ENCODE measurements around the gene ATP8A1.
A peak's percentile ranks its signal among the peaks of the same experiment; 100 is the strongest.
"Not testable (repeated sequence)": the region's sequence is repeated elsewhere in the genome, so short reads cannot be mapped to it uniquely, and the experiment has no call there.

Gene ATP8A1

DNA sequence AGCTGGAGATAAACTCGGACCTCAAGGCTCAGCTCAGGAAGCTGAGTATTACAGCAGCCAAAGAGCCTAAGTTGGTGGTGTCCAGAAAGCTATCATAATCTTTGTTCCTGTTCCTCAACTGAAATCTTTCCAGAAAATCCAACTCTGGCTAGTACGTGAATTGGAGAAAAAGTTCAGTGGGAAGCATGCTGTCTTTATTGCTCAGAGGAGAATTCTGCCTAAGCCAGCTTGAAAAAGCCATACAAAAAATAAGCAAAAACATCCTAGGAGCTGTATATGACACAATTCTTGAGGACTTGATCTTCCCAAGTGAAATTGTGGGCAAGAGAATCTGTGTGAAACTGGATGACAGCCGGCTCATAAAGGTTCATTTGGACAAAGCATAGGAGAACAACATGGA lies 185.0 kb downstream of the ATP8A1 start:
- Mint-ChIP-seq H3K27me3 (no peaks in the 10 kb centered on the region), H3K36me3 (peaks cover 63% of the 10 kb centered on the region), H3K9me3 (no peaks in the 10 kb centered on the region), H3K27ac (no peak overlapping the region), H3K4me3 (no peak overlapping the region), H3K4me1 (no peaks in the 10 kb centered on the region)
- ATAC-seq: no peak

DNA sequence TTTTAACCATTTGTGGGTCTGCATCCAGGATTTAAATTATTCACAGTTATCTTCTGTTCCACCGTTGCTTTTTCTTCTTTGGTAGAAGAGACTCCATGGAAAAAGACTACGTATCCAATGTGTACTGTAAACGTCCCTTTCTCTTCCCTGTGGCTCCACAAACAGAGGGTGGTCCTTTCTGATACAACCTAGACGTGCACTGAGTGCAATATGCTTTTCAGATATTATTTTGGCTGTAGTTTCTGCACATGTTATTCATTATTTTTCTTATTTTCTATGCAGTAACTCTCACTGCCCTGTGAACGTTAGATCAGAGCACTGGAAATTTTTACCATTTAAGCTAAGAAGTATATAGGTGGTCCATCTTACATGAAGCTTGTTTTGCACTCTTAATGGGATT lies 186.9 kb downstream of the ATP8A1 start:
- H3K27me3 Mint-ChIP-seq: no peaks in the 10 kb centered on the region
- no peak overlapping the region for H3K27ac Mint-ChIP-seq
- no peak for ATAC-seq
- H3K9me3 Mint-ChIP-seq: no peaks in the 10 kb centered on the region
- H3K4me3 Mint-ChIP-seq: no peak overlapping the region
- H3K4me1 Mint-ChIP-seq: no peaks in the 10 kb centered on the region
- H3K36me3 Mint-ChIP-seq: peaks cover 51% of the 10 kb centered on the region

DNA sequence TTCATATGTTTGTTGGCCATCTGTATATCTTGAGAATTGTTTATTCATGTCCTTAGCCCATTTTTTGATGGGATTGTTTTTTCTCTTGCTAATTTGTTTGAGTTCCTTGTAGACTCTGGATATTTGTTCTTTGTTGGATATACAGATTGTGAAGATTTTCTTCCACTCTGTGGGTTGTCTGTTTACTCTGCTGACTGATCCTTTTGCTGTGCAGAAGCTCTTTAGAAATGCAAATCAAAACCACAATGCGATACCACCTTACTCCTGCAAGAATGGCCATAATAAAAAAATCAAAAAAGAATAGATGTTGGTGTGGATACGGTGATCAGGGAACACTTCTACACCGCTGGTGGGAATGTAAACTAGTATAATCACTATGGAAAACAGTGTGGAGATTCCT lies 189.1 kb downstream of the ATP8A1 start:
- H3K4me1 Mint-ChIP-seq, H3K4me3 Mint-ChIP-seq, H3K27me3 Mint-ChIP-seq, H3K27ac Mint-ChIP-seq, ATAC-seq, H3K9me3 Mint-ChIP-seq: not testable (repeated sequence)
- H3K36me3 Mint-ChIP-seq: peaks cover 46% of the 10 kb centered on the region

DNA sequence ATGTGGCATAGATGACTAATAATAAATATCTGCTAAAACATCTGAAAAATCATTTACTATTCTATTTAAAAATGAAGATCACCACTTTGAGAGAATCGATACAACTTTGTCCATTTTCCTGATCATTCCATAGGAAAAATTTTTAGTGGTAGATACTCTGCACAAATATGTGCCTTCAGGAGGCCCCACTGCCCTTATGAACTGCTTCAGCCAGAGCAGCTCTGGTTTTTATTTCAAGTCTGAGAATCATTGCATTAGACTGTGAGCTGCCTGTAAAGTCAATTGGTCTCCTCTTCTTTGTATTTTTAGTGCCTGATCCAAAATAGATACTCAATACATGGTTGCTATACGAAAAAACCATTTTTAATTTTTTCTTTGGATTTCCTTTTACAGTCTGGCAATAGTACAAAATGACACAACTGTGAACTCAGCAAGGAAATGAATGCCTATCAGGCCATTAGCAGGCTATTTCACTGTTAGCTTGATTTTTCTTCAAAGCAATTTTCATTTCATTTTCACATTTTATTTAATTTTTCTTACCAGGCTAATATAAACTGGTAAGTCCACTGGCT lies 190.5 kb downstream of the ATP8A1 start:
- no peak overlapping the region for H3K4me3 Mint-ChIP-seq
- H3K9me3 Mint-ChIP-seq: peaks cover 6% of the 10 kb centered on the region
- ATAC-seq: no peak
- peaks cover 50% of the 10 kb centered on the region for H3K36me3 Mint-ChIP-seq
- H3K27me3 Mint-ChIP-seq: no peaks in the 10 kb centered on the region
- H3K27ac Mint-ChIP-seq: no peak overlapping the region
- H3K4me1 Mint-ChIP-seq: peaks cover 3% of the 10 kb centered on the region

DNA sequence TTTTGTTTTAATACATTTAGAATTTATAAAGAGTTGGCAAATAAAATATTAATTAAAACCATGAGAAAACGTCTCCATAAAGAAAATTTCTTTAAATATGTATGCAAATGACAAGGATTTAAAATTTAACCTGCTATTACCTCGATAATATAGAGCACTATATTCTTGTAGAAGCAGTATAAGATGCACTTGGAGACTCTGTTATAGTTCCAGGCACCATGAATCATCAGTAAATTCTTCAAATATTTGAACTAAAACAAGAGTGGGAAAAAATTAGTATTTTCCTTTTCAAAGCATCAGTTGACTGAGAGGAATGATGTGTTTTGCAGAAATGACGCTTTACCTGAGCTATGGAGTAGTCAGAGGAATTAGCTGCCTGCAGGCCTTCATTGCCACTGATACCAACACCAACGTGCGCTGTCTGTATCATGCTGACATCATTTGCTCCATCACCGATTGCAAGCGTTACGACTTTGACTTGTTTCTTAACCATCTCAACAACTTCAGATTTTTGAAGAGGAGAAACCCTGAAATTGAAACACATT lies 192.3 kb downstream of the ATP8A1 start:
- Mint-ChIP-seq H3K4me1 (peaks cover 5% of the 10 kb centered on the region), H3K9me3 (peaks cover 7% of the 10 kb centered on the region), H3K36me3 (peaks cover 61% of the 10 kb centered on the region), H3K27me3 (no peaks in the 10 kb centered on the region), H3K4me3 (no peak overlapping the region), H3K27ac (no peak overlapping the region)
- ATAC-seq: no peak

DNA sequence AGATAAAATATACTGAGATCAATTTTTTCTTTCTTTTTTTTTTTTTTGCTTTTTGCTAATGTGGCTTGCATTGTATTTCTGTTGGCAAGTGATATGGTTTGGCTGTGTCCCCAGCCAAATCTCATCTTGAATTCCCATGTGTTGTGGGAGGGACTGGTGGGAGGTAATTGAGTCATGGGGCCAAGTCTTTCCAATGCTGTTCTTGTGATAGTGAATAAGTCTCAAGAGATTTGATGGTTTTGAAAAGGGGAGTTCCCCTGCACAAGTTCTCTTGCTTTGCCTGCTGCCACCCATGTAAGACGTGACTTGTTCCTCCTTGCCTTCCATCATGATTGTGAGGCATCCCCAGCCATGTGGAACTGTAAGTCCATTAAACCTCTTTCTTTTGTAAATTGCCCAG lies 195.7 kb downstream of the ATP8A1 start:
- not testable (repeated sequence) for H3K27me3 Mint-ChIP-seq, ATAC-seq, H3K4me1 Mint-ChIP-seq, H3K27ac Mint-ChIP-seq, H3K9me3 Mint-ChIP-seq, H3K4me3 Mint-ChIP-seq
- peaks cover 41% of the 10 kb centered on the region for H3K36me3 Mint-ChIP-seq

DNA sequence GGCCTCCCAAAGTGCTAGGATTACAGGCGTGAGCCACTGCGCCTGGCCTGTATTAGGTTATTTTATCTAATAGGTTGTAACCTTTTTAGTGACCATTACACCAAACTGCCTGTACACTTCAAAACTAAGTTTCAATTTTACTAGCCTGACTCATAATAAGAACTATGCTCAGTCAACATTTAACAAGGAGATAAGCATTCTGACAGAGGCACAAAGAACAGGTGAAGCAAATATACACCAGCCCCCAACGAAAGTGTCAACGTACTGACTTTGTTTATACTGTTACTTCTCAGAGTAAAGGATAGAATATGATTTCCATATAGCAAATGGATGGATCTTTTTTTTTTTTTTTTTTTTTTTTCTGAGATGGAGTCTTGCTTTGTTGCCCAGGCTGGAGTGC lies 196.9 kb downstream of the ATP8A1 start:
- H3K36me3 Mint-ChIP-seq: peaks cover 47% of the 10 kb centered on the region
- ATAC-seq: peak; percentile 70
- H3K4me1 Mint-ChIP-seq: peaks cover 5% of the 10 kb centered on the region
- peaks cover 7% of the 10 kb centered on the region for H3K9me3 Mint-ChIP-seq
- no peak overlapping the region for H3K4me3 Mint-ChIP-seq
- no peak overlapping the region for H3K27ac Mint-ChIP-seq
- H3K27me3 Mint-ChIP-seq: no peaks in the 10 kb centered on the region

DNA sequence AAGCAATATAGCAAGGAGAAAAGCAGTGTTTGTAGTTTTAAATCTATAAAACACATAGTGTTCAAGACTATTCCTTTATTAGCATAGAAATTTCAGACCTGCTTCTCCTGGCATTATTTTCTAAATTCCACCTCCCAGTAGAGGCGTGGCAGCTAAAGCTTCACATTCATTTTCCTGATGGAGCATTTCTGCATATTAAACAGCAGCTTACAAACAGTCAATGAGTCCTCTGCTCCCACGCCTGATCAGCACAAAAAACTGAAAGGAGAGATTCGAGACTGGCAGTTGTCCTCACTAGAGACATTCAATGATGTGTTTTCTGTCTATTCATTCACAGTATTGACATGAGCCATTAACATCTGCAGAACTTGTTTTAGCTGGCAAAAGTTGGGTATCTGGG lies 198.2 kb downstream of the ATP8A1 start:
- H3K4me1 Mint-ChIP-seq: peaks cover 5% of the 10 kb centered on the region
- H3K27ac Mint-ChIP-seq: no peak overlapping the region
- H3K9me3 Mint-ChIP-seq: peaks cover 7% of the 10 kb centered on the region
- no peaks in the 10 kb centered on the region for H3K27me3 Mint-ChIP-seq
- peaks cover 49% of the 10 kb centered on the region for H3K36me3 Mint-ChIP-seq
- no peak overlapping the region for H3K4me3 Mint-ChIP-seq
- no peak for ATAC-seq

DNA sequence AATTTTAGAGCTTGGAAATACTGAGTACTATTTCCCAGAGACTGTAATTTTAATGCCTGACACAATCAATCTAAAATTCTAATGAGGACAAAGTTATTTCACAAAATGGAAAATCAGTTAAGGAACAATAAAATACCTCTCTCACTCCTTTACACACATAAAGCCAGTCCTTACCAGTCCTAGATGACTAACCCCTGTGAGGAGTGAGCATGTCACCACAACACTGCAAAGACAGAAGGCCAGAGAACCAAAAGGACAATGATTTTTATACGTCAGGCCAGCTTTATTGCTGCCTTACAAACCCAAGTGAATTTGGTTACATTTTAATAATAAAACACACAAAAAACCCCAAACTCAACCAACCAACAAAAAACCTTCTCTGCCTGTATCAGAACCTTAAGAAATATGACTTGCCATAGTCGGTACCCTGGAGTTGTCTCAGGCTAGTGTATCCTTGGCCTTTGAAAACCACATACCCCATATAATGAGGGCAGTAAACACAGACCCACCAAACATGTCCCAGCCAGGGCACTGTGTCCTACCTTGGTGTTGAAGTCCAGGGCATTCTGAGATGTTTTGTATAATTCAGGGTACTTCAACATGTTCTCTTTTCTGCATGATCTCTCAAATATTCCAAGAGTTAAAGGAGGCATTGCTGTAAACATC lies 202.0 kb downstream of the ATP8A1 start:
- Mint-ChIP-seq H3K27ac (no peak overlapping the region), H3K27me3 (no peaks in the 10 kb centered on the region), H3K9me3 (no peaks in the 10 kb centered on the region), H3K4me1 (no peaks in the 10 kb centered on the region), H3K4me3 (no peak overlapping the region), H3K36me3 (peaks cover 43% of the 10 kb centered on the region)
- ATAC-seq: no peak

DNA sequence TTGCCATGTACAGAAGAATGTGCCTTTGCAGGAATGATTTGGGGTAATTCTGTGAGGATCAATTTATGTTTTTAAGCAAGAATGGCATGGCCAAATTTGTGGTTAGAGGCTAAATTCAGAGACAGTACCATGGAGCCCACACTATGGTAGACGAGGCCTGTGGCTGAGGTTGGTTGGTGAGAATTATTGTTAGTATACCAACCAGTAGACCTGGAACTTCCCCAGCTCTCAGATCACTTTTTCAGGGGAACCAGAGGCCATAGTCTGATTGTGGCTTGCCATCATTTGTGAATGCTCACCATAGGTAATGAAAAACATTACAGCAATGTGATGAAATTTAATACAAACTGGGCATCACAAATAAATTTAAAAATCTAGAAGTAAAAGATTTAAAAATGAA lies 203.3 kb downstream of the ATP8A1 start:
- Mint-ChIP-seq H3K27ac (no peak overlapping the region), H3K36me3 (peaks cover 49% of the 10 kb centered on the region), H3K9me3 (no peaks in the 10 kb centered on the region), H3K4me3 (no peak overlapping the region), H3K27me3 (no peaks in the 10 kb centered on the region), H3K4me1 (no peaks in the 10 kb centered on the region)
- ATAC-seq: peak; percentile 64

DNA sequence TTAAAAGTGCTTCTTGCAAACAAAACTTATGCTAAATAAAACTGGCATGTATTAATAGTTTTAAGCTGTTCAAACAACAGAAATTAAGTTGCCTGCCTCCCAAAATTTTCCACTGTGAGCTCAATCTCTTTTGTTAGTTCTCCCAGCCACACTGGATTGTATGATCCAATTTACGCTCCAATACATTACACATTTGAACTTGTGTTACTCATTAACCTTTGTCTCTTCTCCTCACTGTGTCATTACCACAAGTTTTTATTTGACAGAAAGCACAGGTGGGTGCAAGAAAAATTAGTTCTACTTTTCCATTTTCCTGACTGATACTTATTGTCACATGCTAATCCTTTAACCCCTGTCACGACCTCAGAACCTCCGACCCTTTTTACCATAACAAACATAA lies 204.1 kb downstream of the ATP8A1 start:
- no peak for ATAC-seq
- no peaks in the 10 kb centered on the region for H3K9me3 Mint-ChIP-seq
- H3K27ac Mint-ChIP-seq: no peak overlapping the region
- H3K27me3 Mint-ChIP-seq: no peaks in the 10 kb centered on the region
- no peak overlapping the region for H3K4me3 Mint-ChIP-seq
- peaks cover 49% of the 10 kb centered on the region for H3K36me3 Mint-ChIP-seq
- H3K4me1 Mint-ChIP-seq: no peaks in the 10 kb centered on the region

DNA sequence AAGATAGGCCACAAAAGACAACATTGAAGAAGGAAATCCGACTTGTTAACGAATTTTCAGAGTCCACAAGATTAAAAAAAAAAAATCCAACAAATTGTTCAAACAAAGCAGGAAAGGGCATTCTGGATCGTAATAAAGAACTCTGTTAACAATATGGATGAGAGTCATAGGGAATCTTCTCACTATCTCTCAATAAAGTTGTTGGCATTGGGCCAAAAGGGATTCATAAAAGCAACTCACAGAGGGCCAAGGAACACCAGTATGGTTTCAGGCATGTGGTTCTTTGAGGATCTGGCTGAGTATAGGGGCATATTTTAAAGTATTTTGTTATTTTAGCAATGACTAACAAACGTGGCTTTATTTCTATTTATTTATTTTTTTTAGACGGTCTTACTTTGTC lies 210.1 kb downstream of the ATP8A1 start:
- no peak overlapping the region for H3K4me3 Mint-ChIP-seq
- no peaks in the 10 kb centered on the region for H3K9me3 Mint-ChIP-seq
- ATAC-seq: no peak
- H3K36me3 Mint-ChIP-seq: peaks cover 65% of the 10 kb centered on the region
- H3K4me1 Mint-ChIP-seq: no peaks in the 10 kb centered on the region
- no peaks in the 10 kb centered on the region for H3K27me3 Mint-ChIP-seq
- no peak overlapping the region for H3K27ac Mint-ChIP-seq

DNA sequence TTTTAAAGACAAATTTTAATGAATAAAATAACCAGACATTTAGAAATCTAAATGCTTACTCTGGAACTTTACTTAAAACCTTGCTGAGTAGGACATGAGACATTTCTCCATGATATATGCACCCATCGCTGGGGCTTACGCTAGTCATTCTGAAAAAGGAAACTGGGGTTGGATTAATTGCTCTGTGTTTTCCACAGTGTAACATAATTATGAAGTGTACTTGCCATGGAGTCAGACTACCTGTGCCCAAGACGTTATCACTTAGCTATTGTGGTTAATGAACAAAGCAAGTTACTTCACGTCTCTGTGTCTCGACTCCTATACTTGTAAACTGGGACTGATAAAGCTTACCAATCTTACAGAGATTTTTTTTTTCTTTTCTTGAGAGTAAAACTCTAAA lies 211.9 kb downstream of the ATP8A1 start:
- no peak overlapping the region for H3K27ac Mint-ChIP-seq
- peaks cover 52% of the 10 kb centered on the region for H3K36me3 Mint-ChIP-seq
- H3K27me3 Mint-ChIP-seq: no peaks in the 10 kb centered on the region
- no peak for ATAC-seq
- no peaks in the 10 kb centered on the region for H3K4me1 Mint-ChIP-seq
- H3K9me3 Mint-ChIP-seq: no peaks in the 10 kb centered on the region
- H3K4me3 Mint-ChIP-seq: no peak overlapping the region

DNA sequence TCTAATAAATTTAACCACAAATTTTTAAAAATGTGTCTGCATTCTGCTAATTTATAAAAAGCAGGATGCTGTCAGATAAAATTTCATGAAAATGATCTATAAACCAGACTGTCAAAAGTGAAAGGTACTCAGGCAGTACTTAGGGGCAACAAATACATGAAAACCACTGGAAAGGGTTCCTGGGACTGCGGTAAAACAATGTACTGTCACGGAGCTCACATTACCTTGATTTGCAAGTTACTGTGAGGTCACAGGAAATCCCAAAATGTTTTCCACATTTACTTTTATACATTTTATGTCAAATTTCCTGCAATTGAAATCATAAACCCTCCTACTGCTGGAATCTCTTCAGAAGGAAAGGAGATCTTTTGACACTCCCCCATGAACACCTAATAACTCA lies 214.3 kb downstream of the ATP8A1 start:
- Mint-ChIP-seq H3K36me3 (peaks cover 66% of the 10 kb centered on the region), H3K27me3 (no peaks in the 10 kb centered on the region), H3K4me3 (no peak overlapping the region), H3K27ac (no peak overlapping the region), H3K4me1 (no peaks in the 10 kb centered on the region), H3K9me3 (no peaks in the 10 kb centered on the region)
- ATAC-seq: no peak

DNA sequence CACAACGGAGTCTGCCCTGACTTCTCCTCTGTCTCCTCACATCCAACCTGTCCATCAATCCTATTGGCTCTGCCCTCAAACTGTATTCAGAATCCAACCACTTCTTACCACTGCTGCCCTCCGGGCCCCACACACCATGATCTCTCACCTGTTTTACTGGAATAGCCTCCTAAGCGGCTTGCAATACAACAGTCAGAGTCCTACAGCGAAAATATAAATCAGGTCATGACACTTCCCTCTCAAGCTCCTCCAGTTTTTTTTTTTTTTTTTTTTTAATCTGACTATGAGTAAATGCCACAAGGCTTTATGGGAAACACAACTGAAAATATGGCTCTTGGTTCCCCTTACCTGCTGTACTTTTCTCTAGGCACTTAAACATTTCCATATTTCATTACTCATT lies 216.8 kb downstream of the ATP8A1 start:
- no peaks in the 10 kb centered on the region for H3K9me3 Mint-ChIP-seq

DNA sequence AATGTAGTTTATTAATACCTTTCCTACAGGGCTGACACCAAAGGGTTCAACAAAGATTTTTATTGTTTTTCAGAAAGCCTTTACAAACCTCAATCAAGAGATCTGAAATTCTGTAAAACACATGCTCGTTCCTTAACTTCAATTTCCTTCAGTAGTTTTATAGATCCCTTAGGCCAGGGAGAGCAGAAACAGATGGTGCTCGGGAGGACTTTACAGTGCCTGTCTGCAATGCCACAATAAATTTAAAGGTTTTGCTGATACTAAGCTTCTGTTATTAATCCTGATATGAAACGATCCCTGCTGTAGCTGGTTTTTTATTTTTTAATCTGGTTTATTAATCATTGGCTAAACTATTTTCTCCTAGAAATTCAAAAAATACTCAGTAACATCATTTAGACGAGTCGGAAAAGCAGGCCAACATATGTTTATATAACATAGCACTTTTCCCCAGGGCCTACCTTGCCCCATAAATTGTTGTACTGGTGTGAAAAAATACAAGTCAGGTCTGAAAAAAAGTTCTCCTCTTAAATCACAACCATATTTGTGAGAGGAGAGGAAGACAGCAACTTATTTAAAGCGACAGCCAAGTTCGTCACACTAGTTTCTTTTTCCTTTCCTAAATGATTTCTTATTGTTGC lies 219.9 kb downstream of the ATP8A1 start:
- no peak overlapping the region for H3K4me3 Mint-ChIP-seq
- ATAC-seq: no peak
- no peaks in the 10 kb centered on the region for H3K4me1 Mint-ChIP-seq
- no peaks in the 10 kb centered on the region for H3K27me3 Mint-ChIP-seq
- H3K27ac Mint-ChIP-seq: no peak overlapping the region
- no peaks in the 10 kb centered on the region for H3K9me3 Mint-ChIP-seq
- peaks cover 66% of the 10 kb centered on the region for H3K36me3 Mint-ChIP-seq

More for the DNA sequence above, 216.8 kb downstream of the ATP8A1 start:
- H3K27me3 Mint-ChIP-seq: no peaks in the 10 kb centered on the region
- H3K4me1 Mint-ChIP-seq: no peaks in the 10 kb centered on the region
- peaks cover 77% of the 10 kb centered on the region for H3K36me3 Mint-ChIP-seq
- H3K4me3 Mint-ChIP-seq: no peak overlapping the region
- no peak for ATAC-seq
- H3K27ac Mint-ChIP-seq: no peak overlapping the region
